Pancreas (tissue), 10 donors: ENCODE measurements around the gene ARHGEF33. TPM values are rescaled to one million over a fixed set of nuclear protein-coding genes. Genes with fewer than 3 reads are reported as not detected.

Experiments
- ATAC-seq, 4 donors: fragments of 200-7000 bp; cut with Tn5 transposase; one replicate each; pipeline versions ENCODE4 v1.8.0 to v1.9.1; 2020; ENCODE audit warnings: mild to moderate bottlenecking in 4 of 4, moderate library complexity in 4 of 4
- DNase-seq, 6 donors: peaks; one replicate each; pipeline ENCODE4 v3.0.0-alpha.2; 2020
- FAIRE-seq: peaks from 2 replicates; lab custom pipeline; 2012; peaks lifted over from hg19 to GRCh38; lab: Jason Lieb, UNC
- H3K27ac ChIP-seq, 4 donors: fragments of 200-600 bp; sonication (generic); 1 replicate in 3 of 4; 2 replicates in 1 of 4; pipeline versions ENCODE4 v1.5.0 to v1.8.0; 2020
- H3K27me3 ChIP-seq, 4 donors: fragments of 200-600 bp; one replicate each; pipeline ENCODE4 v1.8.0; 2021
- H3K36me3 ChIP-seq, 3 donors: fragments of 200-600 bp; sonication (generic) in 1 of 3; one replicate each; pipeline versions ENCODE4 v1.5.0 to v1.8.0; 2020 to 2021
- H3K4me1 ChIP-seq, 3 donors: fragments of 200-600 bp; one replicate each; pipeline ENCODE4 v1.8.0; 2021
- H3K4me3 ChIP-seq, 4 donors: fragments of 200-600 bp; sonication (generic) in 2 of 4; one replicate each; pipeline versions ENCODE4 v1.5.0 to v1.8.0; 2020 to 2021
- H3K9me3 ChIP-seq, 4 donors: fragments of 200-600 bp; one replicate each; pipeline ENCODE4 v1.8.0; 2021
- CTCF ChIP-seq, 4 donors: fragments of 200-600 bp; sonication (generic) in 3 of 4; IDR thresholded peaks; one replicate each; pipeline versions ENCODE4 v1.5.0 to v1.8.0; 2021; ENCODE audit warnings: antibody characterized with exemption in 4 of 4
- WGBS, 2 donors: extraction: QIAGEN DNeasy Blood & Tissue Kit; methylation state at CpG; one replicate each; pipeline ENCODE4 v1.1.7; 2013; 5-methylcytosine and 5-hydroxymethylcytosine counted together
- intact Hi-C, 3 donors: fragments of 100-400 bp; cut with DNase I; formaldehyde crosslinking; loops; one replicate each; pipeline versions ENCODE4 v1.11.1 to v1.14.2; 2022
- polyA plus RNA-seq, 2 donors: library from polyadenylated mRNA; stranded (reverse); fragments of 200-250 nt; gene quantifications; one replicate each; pipeline ENCODE4 v1.2.3, GENCODE V29; 2013
- total RNA-seq, 6 donors: library from RNA; stranded (reverse); fragmentation: NEBNext Ultra II Directional in 4 of 6; extraction: Animal tissue kit (Norgen Biotek cat#: 25700) in 4 of 6; gene quantifications; one replicate each; pipeline versions ENCODE4 v1.2.1 to v1.2.4, GENCODE V29; 2021 to 2023
- donor health status: healthy with polysubstance abuse.
- donor health status: DM: no; HTN: no; CAD: no; lungs with moderate emphysema.
- donor health status: DM: no; HTN: no; CAD: no.
- donor health status: control.
- donor health status: control.
- donor health status: Bipolar disorder and iron deficiency.
- donor health status: DM: yes; HTN: yes; CAD: no.
- donor health status: DM: no; HTN: no; CAD: no.
- donor health status: DM: no; HTN: no; CAD: no.
- donor health status: DM: yes; HTN: yes; CAD: no.

Gene ARHGEF33
- total and polyA plus RNA-seq, 8 donors: 0.13 to 1.6 (median 0.47) TPM

DNA sequence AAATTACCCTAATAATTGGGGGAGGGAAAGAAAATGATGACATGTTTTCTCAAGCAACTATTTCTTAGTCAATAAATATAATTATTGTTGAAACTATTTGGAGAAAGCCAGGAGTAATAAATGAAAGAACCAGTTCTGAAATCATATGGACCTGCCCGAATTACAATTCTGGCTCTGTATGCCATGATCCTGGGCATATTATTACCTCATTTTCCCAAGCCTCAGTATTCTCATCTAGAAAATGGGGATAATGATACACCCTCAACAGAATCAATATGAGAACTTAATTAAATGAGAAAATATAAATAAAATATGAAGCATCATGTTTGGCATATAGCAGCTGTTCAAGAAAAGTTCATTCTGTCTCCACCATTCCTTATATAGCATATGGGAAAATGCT is 22.9 kb downstream of the ARHGEF33 start:
- H3K9me3 ChIP-seq: no peaks in the 10 kb centered on the region
- ATAC-seq (no peak), DNase-seq (no peak), FAIRE-seq (no peak)
- H3K36me3 ChIP-seq: no peaks in the 10 kb centered on the region
- no peaks in the 10 kb centered on the region for H3K27me3 ChIP-seq
- no peak overlapping the region for H3K4me3 ChIP-seq
- intact Hi-C loops: no loop called here
- WGBS, 2 donors: 58 to 85% methylated on average over 1 of the region's 1 CpG
- H3K4me1 ChIP-seq: no peaks in the 10 kb centered on the region
- TF ChIP-seq CTCF (IDR thresholded peaks at IDR 0.05): no peak
- no peak overlapping the region for H3K27ac ChIP-seq

GRCh38 chr2:38922389-38922788 is 32.7 kb downstream of the ARHGEF33 start:
- TF ChIP-seq CTCF (IDR thresholded peaks at IDR 0.05): no peak
- no peak for FAIRE-seq
- H3K27me3 ChIP-seq: no peaks in the 10 kb centered on the region
- no peaks in the 10 kb centered on the region for H3K9me3 ChIP-seq
- H3K4me1 ChIP-seq: no peaks in the 10 kb centered on the region
- DNase-seq: no peak
- intact Hi-C loops: no loop called here
- 84 to 87% methylated on average over 4 of the region's 4 CpGs for WGBS, 2 donors
- H3K36me3 ChIP-seq: no peaks in the 10 kb centered on the region
- ATAC-seq: no peak
- H3K27ac ChIP-seq: no peak overlapping the region
- no peak overlapping the region for H3K4me3 ChIP-seq

DNA sequence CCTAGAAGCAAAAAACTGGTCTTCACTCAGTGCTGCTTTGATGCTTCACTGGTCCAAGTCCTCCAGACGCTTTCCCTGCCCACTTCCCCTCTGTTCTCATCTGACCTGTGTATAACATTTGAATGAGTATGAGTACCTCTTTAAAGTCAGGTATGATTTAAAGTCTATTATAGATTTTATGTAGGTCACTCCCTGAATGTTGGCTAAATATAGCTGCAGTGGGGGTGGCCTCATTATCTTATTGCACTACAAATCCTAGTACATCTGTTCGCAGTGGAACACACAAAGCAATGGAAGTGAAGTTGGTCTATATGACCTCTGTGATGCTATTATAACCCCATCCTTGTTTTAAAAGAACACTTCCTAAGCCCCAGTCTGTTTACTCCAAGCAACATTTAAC is 33.2 kb downstream of the ARHGEF33 start:
- ATAC-seq: no peak
- H3K4me1 ChIP-seq: no peaks in the 10 kb centered on the region
- no peak for FAIRE-seq
- no peak overlapping the region for H3K4me3 ChIP-seq
- intact Hi-C loops: no loop called here
- H3K27ac ChIP-seq: no peak overlapping the region
- WGBS, 2 donors: 90 to 95% methylated on average over 2 of the region's 2 CpGs
- no peak for TF ChIP-seq CTCF (IDR thresholded peaks at IDR 0.05)
- no peaks in the 10 kb centered on the region for H3K9me3 ChIP-seq
- no peaks in the 10 kb centered on the region for H3K36me3 ChIP-seq
- H3K27me3 ChIP-seq: no peaks in the 10 kb centered on the region
- no peak for DNase-seq

GRCh38 chr2:38925982-38926381 is 36.3 kb downstream of the ARHGEF33 start:
- ATAC-seq: no peak
- no peaks in the 10 kb centered on the region for H3K4me1 ChIP-seq
- FAIRE-seq: no peak

DNA sequence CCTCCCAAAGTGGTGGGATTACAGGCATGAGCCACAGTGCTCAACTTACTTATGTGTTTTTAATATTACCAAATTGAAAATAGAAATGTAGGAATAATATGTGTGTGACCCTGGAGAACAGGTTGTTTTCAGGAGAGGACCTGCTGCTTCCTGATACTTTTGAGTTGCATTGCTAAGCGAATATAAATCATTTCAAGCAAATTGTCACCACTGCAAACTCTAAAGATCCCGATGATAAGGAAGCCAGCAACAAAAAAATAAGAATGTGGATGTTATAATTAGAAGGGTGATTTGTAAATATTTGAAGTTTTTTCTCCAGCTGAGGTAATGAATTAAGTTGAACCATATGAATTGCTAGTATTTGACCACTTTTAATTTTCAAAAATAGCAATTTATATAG is 40.9 kb downstream of the ARHGEF33 start:
- intact Hi-C loops: no loop called here
- Histone ChIP-seq H3K4me1 (no peaks in the 10 kb centered on the region), H3K9me3 (no peaks in the 10 kb centered on the region), H3K36me3 (no peaks in the 10 kb centered on the region), H3K27ac (no peak overlapping the region), H3K4me3 (no peak overlapping the region), H3K27me3 (no peaks in the 10 kb centered on the region)
- no peak for FAIRE-seq
- no peak for TF ChIP-seq CTCF (IDR thresholded peaks at IDR 0.05)
- 71% methylated on average over 2 of the region's 2 CpGs for WGBS, 2 donors
- no peak for DNase-seq
- no peak for ATAC-seq

More at GRCh38 chr2:38925982-38926381, 36.3 kb downstream of the ARHGEF33 start:
- Histone ChIP-seq H3K9me3 (no peaks in the 10 kb centered on the region), H3K4me3 (no peak overlapping the region), H3K27ac (no peak overlapping the region), H3K27me3 (no peaks in the 10 kb centered on the region), H3K36me3 (no peaks in the 10 kb centered on the region)
- no peak for TF ChIP-seq CTCF (IDR thresholded peaks at IDR 0.05)
- DNase-seq: no peak
- intact Hi-C loops: no loop called here
- 68 to 73% methylated on average over 9 of the region's 9 CpGs for WGBS, 2 donors
